ENCODE results near the gene TAS1R2. TPM values are rescaled to one million over a fixed set of nuclear protein-coding genes. Genes with fewer than 3 reads are reported as not detected.

TAS1R2 gene
- polyA plus RNA-seq, 3 donors: not detected

DNA sequence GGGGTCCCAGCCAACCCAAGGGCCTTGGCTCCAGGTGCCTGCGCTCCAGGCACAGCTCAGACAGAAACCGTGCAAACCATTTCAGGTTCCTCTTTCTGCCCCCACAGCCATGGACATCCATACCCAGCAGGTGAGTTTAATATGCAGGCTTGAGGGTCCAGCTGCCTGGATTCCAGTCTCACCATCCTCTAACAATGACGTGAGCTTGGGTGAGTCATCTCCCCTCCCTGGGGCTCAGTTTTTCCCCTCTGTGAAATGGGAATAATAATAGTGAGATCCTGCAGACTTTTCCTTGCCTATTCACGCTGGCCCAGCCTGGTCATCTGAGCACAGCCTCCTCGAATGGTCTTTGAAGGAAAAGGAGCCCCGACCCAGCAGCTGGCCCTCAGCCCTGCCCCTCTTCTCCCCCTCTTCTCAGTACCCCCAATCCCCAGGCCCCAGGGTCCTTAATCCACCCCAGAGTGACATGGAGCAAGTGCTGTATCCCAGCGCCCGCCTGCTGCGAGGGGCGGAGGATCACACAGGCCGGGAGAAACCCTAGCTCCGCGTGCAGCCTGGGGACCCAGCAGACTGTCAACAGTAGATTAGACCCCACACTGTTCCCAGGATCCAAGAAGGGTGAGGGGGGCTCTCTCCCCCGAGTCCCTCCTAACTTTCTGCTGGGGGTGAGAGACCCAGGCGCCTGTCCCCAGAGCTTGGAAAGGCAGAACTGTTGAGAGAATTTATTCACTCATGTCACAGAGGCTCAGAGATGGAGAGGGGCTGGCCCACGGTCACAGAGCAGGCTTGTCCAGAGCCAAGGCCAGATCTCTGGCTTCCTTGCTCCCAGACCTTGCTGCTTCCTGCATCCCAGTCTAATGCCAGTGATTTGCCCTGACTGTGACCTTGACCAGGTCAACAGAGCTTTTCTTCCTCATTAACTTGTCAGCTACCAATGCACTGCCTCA is 49.2 kb downstream of the TAS1R2 start:
- no peak for DNase-seq (ENCODE audit: extremely low read depth in 1 of 11, low read depth in 9 of 11, low spot score in 4 of 11)

DNA sequence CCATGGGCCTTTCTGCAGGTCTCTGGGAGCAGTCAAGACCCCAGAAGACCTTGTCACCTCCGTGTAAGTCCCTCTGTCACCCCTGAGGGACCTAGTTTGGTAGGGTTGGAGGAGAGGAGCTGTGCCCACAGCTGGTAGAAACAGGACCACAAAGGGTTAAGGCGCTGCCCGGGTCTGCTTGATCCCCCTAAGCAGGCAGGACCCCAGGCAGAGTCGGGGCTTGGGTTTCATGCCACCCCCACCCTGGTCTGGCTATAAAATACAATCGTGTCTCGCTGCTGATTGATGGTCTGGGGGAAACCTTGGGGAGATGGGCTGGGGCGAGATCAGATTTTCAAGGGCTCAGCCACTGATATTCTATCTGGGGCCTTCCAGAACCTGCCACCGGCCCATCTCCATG is 50.9 kb downstream of the TAS1R2 start:
- no peak for DNase-seq (ENCODE audit: extremely low read depth in 1 of 11, low read depth in 9 of 11, low spot score in 4 of 11)

DNA sequence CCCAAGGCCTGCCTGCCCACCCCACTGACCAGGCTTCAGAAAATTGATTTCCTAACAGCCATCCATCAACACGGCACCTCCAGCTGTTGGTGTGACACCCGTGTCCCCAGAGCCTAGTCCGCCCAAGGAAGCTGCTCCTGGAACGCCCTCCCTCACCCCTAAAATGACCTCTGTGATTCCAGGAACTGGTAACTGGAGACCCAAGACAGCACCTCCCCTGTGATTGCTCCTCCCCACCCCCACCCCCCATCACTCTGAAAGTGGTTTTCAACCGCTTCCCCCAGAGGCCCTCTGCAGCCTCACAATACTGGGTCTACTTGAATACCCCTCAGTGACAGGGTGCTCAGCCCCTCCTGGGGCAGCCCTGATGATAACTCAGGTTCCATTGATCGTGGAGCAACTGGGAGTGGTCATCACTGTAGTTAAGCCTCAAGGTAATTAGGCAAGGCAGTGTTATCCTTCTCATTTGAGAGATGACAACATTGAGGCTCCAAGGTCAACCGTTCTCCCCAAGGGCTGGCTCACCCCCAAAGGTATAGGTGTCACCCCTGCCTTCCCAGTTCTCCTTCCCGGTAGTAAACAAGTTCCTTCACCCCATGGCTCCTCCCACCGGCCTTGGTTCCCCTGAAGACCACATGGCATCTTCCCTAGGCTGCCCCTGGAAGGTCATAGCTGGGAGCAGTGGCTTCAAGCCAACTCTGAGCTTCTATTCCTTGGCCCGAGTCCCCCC is 52.0 kb downstream of the TAS1R2 start:
- DNase-seq (ENCODE audit: extremely low read depth in 1 of 11, low read depth in 9 of 11, low spot score in 4 of 11): no peak

DNA sequence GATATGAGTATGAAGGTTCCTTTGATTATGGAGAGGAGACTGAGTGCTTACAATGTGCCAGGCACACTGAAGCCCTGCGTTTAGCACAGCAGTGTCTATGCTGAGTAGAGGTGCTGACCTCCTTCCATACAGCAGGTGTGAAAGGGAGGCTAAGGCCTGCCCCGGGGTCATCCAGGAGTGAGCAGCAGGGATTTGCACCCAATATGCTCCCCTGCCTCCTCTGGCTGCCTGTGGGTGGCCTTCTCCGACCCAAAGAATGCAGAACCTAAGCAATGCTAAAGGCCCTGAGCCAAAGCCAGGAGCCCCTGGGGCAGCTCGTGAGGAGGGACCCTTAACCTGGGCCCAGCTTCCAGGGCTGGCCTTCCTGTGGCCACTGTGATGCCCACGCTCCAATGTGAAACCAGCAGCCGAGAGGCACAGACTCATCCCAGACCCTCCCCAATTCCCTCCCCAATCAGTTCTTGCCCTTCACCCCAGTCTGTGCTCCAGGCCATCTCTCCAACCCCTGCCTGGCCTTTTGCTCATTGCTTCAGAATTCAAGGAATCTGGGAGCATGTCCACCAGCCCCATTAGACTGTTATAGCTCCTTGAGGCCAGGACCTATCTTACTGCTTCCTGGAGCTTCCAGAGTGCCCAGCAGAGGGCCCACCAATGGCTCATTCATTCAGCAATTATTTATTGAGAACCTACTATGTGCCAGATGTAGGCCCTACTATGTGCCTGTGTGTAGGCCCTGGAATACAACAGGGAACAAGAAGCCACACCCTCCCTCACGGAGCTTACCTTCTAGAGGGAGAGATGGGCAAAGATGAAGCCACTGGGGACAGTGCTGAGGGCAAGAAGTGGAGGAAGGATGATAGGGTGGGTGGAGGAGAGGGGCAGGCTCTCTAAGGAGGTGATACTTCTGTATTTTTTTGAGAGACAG is 53.3 kb downstream of the TAS1R2 start:
- DNase-seq (ENCODE audit: extremely low read depth in 1 of 11, low read depth in 9 of 11, low spot score in 4 of 11): no peak

DNA sequence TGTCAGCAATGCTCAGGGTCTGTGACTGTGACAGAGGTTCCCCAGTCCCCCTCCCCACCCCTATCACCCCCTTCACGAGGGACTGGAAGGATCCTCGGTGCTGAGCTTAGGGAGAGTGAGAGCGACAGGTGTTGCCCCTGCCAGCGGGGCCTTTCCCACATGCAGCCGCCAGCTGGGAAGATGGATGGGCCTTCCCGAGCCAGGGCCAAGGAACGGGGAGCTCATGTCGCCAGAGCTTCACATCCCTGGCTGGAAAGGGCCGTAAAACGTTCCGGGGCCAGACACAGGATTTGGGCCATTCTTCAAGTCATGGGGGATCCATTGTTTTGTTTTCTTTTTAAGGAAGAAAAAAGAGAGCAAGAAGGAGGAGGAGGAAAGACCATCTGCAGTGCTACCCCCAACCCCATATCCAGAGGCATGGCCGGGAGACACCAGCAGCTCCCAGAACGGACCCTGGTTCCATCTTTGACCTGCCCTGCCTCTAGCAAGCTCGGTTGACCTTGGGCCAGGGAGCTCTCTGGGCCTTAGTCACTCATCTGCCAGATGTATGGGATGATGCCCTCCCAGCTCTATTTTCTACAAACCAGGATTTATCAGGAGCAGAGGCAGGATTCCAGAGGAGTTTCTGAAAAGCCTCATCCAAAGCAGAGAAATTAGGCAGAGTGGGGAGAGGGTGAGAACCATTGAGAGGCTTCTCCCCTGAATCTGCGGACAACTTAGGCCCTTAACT is 54.1 kb downstream of the TAS1R2 start:
- no peak for DNase-seq (ENCODE audit: extremely low read depth in 1 of 11, low read depth in 9 of 11, low spot score in 4 of 11)

DNA sequence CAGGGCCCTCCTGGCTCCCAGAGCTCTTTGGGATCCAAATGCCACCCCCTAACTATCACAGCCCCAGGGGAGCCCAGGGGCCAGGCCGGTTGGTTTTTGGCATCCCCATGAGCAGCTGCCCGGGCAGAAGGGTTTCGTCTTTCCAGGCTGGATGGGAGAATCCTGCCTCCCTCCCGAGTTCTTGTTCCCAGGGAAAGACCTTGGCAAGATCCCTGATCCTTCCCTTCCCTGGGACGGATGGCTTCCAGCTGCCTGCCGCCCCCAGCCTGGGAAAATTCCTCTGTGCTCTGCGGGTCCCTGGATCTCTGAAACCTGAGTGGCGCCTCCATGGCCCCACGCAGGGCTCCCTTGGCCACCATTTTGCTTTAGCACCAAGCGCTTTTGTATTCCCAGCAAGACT is 55.6 kb downstream of the TAS1R2 start:
- DNase-seq (ENCODE audit: extremely low read depth in 1 of 11, low read depth in 9 of 11, low spot score in 4 of 11): no peak

DNA sequence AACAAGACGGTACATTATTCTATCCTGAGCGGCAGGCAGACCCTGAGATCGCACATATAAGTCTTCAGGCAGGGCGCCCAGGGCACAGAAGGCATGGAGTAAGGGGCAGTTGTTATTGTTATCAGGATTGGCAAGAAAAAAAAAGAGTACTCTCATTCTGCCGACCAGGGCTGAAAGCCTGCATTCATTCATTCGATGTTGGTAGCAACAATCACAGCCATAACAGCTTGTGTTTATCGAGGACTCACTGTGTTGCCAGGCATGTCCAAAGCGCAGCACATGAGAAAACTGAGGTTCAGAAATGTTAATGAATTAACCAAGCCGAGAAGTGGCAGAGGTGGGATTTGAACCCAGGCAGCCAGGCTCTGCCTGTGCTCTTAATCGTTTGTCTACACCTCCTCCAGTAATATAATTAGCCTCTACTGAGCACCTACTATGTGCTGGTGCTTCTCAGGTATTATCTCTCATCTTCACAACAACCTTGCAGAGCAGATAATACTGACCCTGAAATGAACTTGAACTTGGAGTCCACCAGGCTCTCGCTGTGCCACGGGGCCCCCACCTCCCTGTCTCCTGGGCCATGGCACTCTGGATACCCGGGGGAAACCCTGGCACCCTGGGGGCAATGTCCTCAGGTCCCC is 56.2 kb downstream of the TAS1R2 start:
- DNase-seq (ENCODE audit: extremely low read depth in 1 of 11, low read depth in 9 of 11, low spot score in 4 of 11): no peak

DNA sequence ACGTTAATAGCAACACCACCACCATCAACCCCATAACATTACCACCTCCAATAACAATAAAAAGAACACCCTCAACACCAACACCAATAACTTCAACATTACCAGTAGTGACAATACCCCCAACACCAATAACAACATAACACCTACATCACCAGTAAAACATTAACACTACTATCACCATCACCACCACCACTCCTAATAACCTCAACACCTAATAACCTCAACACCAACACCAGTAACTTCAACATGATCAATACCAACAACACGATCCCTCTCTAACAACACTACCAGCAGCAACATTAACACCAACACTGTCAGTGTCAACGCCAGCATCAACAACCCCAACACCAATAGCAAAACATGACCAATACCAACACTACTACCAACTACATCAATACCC is 57.2 kb downstream of the TAS1R2 start:
- no peak for DNase-seq (ENCODE audit: extremely low read depth in 1 of 11, low read depth in 9 of 11, low spot score in 4 of 11)

DNA sequence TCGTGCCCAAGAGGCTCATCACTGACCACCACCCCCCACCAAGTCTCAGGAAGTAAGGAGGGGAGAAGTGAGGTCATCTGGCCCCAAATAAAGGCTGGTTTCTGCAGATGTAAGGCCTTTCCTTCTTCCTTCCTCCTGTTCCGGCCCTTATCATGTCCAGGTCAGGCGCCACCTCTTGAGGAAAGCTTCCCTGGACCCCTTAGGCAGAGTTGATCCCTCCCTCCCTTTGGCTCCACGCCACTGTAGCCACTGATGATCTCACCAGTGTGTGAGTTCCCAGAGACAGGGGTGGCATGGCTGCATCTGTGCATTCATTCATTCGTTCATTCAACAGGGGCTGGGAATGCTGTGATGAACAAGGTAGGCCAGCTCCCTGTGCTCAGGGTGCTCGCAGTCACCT is 59.2 kb downstream of the TAS1R2 start:
- no peak for DNase-seq (ENCODE audit: extremely low read depth in 1 of 11, low read depth in 9 of 11, low spot score in 4 of 11)

DNA sequence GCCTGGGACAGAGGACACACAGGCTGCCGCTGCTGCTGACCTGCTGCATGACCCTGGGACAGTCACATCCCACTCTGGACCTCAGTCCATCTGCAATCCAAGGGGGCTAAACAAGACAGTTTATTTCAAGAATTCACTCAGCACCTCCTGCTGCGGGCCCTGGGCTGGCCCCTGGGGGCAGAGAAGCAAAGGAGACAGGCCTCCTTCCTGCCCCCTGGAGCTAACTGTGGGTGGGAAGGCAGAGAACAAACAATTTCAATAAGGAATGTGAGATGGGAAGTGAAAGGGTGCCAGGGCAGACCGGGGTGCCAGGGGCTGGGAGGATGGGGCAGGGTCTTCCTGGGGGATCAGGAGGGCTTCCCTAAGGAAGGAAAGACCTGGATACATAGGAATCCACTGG is 60.0 kb downstream of the TAS1R2 start:
- no peak for DNase-seq (ENCODE audit: extremely low read depth in 1 of 11, low read depth in 9 of 11, low spot score in 4 of 11)

DNA sequence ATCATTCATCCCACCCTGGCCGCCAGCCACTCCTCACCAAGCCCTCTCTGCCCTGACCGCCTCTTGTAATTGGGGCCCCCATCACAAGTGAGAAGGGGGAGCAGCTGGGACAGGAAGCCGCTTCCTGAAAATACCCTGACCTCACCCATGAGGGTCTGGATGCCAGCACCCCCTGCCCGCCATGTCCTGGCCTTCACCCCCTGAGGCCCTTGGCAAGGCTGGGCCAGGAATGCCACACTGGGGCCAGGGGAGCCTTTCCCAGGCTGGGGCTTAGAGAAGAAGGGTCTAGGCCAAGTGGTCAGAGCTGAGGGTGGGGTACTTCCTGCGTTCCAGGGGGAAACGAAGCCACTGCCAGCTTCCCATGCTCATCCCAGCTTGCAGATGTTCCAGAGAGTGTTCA is 60.5 kb downstream of the TAS1R2 start:
- DNase-seq (ENCODE audit: extremely low read depth in 1 of 11, low read depth in 9 of 11, low spot score in 4 of 11): no peak

DNA sequence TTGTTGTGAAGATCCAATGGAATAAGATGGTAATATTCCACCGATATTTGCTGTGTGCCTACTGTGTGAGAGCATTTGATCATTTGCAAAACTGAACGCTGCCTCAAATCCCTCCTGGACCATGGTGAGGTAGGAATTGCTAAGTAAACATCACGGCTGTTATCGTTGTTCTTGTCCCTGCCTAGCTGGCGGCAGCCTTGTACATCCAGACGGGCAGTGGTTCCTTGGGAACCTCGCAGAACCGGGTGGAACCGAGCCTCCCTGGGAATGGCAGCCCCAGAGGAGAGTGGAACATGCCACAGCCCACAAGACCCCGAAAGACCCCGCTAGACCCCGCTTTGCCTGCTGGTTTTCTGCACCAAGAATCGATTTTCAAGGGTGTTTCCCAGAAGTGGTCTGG is 60.9 kb downstream of the TAS1R2 start:
- no peak for DNase-seq (ENCODE audit: extremely low read depth in 1 of 11, low read depth in 9 of 11, low spot score in 4 of 11)

DNA sequence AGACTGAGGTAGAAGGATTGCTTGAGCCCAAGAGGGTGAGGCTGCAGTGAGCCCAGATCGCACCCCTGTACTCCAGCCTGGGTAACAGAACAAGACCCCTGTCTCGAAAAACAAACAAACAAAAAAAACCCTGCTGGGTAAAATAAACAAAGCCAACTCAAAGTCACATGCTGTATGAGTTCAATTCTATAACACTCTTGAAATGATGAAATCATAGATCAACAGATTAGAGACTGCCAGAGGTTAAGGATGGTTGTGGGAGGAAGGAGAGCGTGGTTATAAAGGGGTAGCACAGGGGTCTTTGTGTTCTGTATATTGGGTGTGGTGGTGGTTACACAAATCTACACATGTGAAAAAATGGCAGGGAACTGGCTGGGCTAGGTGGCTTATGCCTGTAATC is 62.5 kb downstream of the TAS1R2 start:
- no peak for DNase-seq (ENCODE audit: extremely low read depth in 1 of 11, low read depth in 9 of 11, low spot score in 4 of 11)

DNA sequence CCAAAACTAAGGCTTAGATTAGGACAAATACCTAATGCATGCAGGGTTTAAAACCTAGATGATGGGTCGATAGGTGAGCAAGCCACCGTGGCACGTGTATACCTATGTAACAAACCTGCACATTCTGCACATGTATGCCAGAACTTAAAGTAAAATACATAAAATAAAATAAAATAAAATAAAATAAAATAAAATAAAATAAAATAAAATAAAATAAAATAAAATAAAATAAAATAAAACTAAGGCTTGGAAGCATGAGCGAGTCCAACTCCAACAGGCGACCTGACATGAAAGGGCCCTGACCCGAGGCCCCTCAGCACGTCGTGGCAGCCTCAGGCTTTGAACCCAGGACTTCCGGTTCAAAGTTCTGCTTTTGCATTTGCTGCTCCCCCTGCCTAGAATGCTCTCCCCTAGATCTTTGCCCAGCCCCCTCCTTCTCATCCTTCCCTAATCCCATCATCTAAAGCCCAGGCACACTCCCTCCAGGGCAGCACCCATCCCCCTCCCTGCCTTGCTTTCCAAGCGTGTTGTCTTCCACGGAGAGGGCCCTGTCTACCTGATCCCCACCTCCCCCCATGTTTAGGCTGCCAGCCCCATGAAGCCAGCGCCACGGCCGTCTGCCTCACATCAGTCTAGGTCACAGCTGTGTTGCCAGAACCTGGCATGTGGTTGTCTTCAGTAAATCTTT is 64.3 kb downstream of the TAS1R2 start:
- DNase-seq (ENCODE audit: extremely low read depth in 1 of 11, low read depth in 9 of 11, low spot score in 4 of 11): no peak

DNA sequence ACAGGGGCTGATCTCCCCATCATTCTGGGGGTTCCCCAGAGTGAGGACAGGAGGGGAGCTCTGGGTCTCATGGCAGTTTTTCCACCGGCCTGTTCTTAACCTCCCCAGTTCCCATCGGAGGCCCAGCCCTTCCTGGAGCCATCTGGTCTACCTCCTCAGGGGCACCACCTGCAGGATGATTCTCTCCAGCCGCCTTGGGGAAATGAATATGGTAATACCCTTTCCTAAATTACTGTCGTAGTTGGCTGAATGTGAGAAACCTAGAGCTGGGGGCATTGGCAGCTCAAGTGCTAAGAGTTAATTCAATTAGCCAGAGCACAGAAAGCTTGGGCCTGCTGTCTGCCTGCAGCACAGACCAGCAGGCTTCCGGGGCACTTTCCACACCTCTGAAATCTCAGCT is 64.9 kb downstream of the TAS1R2 start:
- no peak for DNase-seq (ENCODE audit: extremely low read depth in 1 of 11, low read depth in 9 of 11, low spot score in 4 of 11)

DNA sequence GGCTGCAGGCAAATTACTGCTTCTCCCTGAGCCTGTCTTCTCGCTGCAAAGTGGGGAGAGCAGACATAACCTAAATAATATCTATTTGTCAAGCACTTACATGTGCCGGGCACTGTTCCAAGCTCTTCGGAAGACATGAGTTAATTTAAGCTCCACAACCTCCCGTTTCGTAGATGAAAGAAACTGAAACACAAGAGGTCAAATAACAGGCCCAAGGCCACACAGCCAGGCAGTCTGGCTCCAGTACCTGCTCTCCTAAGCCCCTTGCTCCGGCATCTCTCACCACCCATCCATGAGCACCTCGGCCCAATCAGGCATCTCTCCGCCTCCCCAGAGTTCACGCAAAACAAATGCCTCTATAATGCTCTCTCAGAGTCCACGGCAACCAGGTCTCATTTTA is 65.4 kb downstream of the TAS1R2 start:
- DNase-seq (ENCODE audit: extremely low read depth in 1 of 11, low read depth in 9 of 11, low spot score in 4 of 11): no peak

DNA sequence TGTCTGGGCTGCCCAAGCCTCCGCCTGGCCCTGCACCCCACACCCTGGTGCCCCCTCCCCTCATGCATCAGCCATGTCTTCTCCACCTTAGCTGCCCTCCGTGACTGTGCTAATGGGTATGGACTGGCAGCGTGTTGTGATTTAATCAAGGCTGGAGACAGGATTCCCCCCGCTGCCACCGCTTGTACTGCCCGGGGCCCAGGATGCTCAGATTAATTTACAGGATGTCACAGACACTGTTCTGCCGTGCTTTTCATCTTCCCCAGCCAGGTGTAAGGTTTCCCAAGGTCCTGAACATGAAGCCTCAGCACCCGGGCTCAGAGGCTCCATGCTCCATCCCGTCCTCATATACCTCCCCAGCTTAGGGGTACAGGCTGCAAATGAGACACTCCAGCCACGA is 66.3 kb downstream of the TAS1R2 start:
- DNase-seq (ENCODE audit: extremely low read depth in 1 of 11, low read depth in 9 of 11, low spot score in 4 of 11): no peak

DNA sequence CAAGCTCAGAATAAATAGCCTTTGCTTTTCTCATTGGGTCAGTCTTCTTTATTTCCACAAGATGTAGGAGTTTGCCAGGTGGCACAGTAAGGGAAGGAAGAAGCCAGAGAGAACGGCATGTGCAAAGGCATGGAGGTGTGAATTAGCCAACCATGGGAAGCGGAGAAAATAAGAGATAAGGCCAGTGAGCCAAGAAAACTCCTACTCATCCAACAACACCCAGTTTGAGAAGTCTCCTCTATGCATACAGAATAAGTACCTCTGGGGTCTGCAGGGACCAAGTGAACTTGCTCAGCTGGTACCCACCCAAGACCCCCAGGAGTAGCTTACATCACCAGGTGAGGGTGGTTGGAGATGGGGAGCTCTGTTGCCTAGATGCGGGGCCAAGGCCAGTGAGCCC is 66.7 kb downstream of the TAS1R2 start:
- DNase-seq (ENCODE audit: extremely low read depth in 1 of 11, low read depth in 9 of 11, low spot score in 4 of 11): no peak

All from renal cortex interstitium (tissue), 11 donors.